Renal cortical epithelial cell (primary cell): ENCODE results near the gene MYL5. TPM values are rescaled to one million over a fixed set of nuclear protein-coding genes. Genes with fewer than 3 reads are reported as not detected.
"Not testable (repeated sequence)": the region's sequence is repeated elsewhere in the genome, so short reads cannot be mapped to it uniquely, and the experiment has no call there.

Experiments used
- DNase-seq: peaks from one replicate; pipeline ENCODE4 v3.0.0-alpha.2; 2011; ENCODE audit warnings: low read depth
- total RNA-seq: library from RNA; depleted of rRNA; stranded (reverse); fragments of >200 nt; gene quantifications from 2 replicates; pipeline ENCODE4 v1.2.3, GENCODE V29; 2014

MYL5 gene
- total RNA-seq, 1 donor from 2014 or later = 10.3 TPM

- DNase-seq = not testable (repeated sequence)
Measured at GRCh38 chr4:669806-670559, 4.4 kb upstream of the MYL5 start.

DNA sequence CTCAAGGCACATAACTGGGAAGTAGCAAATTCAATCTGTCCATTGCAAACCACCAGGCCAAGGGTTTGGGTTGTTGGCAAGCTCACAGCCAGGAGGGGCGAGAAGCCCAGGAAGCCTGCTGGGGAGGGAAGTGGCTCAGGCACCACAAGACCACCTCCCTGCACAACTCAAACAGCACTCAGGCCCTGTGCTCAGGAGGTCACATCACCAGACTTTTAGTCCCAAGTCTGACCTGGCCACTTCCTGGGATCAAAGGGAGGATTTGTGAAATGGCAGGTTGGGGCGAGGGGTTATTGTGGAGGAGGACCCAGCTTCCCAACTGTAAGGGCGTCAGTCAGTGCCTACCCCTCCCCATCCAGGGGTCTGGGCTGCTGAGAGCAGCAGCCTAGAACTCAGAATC is 2.6 kb upstream of the MYL5 start:
- DNase-seq = no peak

GRCh38 chr4:673349-674091 is 822 bp upstream of the MYL5 start:
- no peak for DNase-seq

DNA sequence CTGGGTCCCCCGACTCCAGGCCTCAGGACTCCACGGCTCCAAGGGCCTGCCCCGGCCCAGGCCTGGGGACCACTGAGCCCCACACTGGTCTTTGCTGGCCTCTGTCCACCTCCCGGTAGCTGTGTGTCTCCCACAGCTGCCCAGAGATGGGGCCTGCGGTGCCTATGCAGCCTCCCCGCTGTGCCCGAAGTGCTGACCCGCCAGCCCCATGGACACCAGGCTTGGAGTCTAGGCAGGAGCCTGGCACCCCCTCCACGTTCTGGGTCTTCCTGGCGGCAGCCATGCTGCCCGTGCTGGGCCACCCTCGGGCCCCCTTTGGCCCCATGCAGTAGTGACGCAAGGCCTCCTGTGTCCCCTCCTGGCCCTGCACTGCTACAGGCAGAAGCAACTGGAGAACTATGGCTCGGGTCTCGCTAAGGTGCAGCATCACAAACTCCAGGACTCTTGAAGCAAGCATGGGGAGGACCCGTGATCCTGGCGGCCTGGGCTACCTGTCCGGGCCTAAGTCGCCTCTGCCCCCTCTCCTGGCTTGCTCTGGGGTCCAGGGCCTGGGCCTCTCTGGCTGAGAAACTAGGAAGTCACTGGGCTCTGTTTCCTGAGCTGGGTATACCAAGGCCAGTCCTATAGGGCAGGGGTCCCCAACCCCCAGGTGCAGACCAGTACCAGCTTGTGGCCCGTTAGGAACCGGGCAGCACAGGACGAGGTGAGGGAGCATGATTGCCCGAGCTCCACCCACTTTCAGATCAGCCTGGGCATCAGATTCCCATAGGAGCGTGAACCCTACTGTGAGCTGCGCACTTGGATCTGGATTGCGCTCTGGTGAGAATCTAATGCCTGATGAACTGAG is 917 bp downstream of the MYL5 start:
- no peak for DNase-seq

DNA sequence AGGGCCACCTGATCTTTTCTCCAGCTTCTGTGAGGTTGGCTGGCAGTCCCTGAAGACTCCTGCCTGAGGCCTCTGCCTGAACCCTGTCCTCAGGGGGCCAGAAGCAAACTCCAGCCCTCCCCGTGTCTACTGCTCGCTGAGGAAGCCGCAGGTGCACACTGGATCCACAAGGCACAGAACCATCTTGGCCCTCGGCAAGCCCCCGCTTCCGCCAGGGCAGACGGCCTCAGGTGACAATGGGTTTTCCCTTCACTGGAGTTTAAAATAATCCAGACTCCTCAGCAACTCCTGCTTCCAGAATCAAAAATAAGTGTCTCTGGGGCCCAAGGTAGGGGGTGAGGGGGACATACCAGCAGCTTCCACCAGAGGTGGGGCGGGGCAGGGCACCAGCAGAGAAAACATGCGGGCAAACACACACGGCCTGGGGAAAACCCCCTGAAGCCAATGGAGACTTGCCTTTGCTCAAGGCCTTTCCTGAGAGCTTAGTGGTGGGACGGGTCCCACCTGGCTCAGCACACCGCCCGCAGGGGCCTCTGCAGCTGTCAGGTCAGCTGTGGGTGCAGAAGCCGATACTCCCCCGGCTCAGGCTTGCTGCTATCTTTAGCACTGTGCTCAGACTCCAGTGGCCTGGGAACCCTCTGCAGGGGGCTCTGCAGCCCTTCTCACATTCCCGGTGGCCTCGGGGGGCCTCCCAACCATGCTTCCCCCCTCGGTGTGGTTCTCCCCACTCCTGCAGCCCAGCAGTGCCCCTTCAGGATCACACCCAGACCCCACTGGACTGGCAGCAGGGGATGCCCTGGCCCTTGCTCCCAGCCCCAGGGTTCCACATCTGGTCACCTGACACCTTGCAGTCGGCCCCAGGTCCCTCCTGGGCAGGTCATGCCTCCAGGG is 1.9 kb downstream of the MYL5 start:
- no peak for DNase-seq

DNA sequence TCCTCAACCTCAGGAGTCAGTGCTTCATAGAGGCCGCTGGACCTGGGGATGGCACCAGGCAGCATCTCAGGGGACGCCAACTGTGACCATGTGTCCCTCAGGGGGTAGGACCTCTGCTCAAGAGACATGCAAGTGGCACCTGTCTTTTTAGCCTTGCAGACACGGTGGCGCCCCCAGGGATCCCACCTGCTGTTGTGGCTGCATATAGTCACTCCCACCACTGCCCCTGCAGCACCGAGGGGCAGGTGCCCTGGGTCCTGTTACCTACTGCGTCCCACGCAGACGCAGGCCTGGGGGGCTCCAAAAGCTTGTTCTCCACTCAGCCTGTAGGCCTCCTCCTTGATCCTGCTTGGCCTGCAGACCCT is 2.5 kb downstream of the MYL5 start:
- DNase-seq = no peak

- DNase-seq = no peak
Measured at GRCh38 chr4:677431-678293, 3.3 kb downstream of the MYL5 start.

GRCh38 chr4:678331-679103 is 4.2 kb downstream of the MYL5 start:
- DNase-seq = no peak

GRCh38 chr4:679104-679481 is 4.8 kb downstream of the MYL5 start:
- no peak for DNase-seq

DNA sequence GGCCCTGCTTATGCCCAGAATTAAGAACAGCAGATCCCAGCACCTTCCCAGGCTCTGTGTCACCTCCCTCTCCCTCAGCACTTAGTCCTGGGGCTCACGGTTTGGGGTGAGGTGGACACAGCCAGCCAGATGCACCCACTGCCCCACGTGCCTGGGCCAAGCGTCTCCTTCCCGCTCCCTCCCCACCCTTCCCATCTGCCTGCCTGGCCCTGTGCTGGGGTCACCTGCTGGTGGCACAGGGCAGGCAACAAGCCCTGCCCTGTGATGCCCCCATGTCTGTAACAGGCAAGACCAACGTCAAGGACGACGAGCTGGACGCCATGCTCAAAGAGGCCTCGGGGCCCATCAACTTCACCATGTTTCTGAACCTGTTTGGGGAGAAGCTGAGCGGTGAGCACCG is 5.3 kb downstream of the MYL5 start:
- DNase-seq = no peak

- DNase-seq = no peak
Measured at GRCh38 chr4:680091-680490, 5.7 kb downstream of the MYL5 start.

GRCh38 chr4:680551-680927 is 6.2 kb downstream of the MYL5 start:
- DNase-seq = no peak

DNA sequence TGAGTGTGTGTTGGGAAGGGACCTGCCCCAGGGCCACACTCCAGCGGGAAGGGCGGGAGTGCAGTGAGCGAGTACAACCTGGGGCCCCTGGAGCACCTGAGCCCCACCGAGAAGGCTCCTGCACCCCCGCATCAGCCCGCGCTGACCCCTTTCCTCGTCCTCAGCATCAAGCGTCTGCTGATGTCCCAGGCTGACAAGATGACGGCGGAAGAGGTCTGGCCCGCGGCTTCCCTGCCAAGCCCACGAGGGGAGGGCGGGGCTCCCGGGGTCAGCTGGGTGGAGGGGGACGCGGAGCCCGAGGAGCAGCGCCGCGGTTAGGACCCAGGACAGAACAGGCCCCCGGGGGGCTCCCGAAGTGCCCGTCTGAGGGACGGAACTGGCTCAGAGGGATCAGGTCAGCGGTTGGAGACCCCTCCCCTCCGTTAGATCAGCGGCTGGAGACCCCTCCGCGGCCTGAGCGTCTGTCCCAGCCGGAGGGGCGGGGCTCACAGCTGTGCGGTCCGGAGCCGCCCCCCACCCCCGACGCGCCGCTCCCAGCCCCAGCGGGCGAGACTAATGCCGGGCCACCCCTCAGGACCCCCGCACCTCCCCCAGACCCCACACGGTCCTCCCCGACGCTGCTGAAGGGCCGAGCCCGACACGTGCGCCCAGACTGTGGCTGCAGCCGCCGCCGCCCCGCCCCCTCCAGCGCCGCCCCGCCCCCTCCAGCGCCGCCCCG is 6.7 kb downstream of the MYL5 start:
- DNase-seq = no peak

- no peak for DNase-seq
Measured at GRCh38 chr4:681736-682451, 7.6 kb downstream of the MYL5 start.

- DNase-seq = no peak
Measured at GRCh38 chr4:682490-683172, 8.3 kb downstream of the MYL5 start.

GRCh38 chr4:683247-683897 is 9.0 kb downstream of the MYL5 start:
- DNase-seq = no peak

DNA sequence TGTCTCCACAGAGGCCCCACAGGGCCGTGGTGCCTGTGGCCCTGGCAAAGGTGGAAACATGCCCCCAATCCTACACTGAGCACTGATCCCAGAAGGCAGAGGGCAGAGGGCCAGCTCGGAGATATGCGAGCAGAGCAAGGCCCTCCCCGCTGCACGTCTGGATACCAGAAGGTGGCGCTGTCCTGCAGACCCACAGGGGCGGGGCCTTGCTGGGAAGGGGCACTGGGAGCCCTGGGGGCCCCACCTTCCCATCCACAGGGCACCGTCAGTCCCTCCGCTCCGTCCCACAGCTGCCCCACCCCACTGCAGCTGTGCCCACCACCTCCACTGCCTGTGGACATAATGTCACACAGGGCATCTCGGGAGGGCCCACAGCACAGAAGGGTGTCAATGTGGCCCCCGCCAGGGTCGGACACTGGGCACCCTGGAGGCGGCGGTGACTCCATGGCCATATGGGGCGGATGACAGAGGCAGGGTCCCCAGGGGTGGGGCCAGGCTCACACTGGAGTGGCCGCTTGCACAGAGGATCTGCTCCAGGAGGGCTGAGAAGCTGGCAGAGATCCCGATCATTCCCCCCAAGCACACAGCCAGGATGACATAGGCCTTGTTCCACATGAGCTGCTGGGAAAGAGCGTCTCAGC is 9.8 kb downstream of the MYL5 start:
- peak; percentile 30 for DNase-seq
